IPS-NIHi7 (cell line): Measurements from ENCODE around the gene ATP2A2.
"Not testable (repeated sequence)": the region's sequence is repeated elsewhere in the genome, so short reads cannot be mapped to it uniquely, and the experiment has no call there.

Experiments used
- DNase-seq: peaks from one replicate; pipeline ENCODE4 v3.0.0; 2012; ENCODE audit warnings: mixed read lengths; ENCODE audit errors: extremely low spot score

ATP2A2 gene

DNA sequence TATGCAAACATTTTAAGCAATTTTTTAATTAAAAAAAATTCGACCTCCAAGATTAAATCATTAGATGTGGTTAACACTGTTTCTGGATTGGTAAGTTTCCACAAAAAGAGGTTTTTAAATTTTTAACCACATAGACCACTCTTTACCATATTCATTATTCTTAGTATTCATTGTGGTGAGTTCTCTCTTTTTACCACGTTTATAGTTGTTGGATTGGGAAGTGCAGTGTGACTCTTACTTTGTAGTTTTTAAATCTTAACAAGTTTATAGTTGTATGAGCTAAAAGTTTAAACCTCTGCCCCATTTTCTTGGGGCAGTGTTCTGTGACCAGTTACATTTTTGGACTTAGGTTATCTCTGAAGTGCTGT is 8.6 kb downstream of the ATP2A2 start:
- no peak for DNase-seq

DNA sequence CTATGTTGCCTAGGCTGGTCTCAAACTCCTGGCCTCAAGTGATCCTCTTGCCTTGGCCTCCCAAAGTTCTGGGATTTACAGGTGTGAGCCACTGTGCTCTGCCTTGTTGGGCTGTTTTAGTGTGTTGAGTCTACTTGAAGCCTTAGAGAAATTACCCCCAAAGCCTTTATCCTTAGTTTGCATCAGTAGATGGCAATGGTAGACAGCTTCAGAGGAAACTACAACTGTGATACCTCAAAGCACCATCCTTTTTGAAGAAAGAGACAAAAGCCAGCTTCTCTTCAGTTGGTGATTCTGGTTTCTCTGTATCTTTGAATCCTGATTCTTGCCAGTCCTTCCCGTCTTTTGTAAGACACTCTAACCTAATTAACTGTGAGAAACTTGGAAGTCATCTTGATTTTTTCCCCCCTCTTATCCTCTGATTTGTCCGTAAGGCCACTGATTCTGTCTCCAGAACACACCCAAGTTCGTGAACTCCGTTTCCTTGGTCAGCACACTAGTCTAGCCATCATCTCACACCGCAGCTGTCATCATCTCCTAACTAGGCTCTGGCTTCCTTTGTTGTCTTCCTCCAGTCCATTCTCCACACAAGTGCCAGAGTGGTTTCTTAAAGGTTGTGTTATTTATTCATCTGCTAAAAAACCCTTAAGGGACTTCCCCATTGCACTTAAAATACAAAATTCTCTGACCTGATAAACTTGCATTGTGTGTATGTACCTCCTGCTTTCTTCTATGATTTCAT is 20.2 kb downstream of the ATP2A2 start:
- DNase-seq: no peak

DNA sequence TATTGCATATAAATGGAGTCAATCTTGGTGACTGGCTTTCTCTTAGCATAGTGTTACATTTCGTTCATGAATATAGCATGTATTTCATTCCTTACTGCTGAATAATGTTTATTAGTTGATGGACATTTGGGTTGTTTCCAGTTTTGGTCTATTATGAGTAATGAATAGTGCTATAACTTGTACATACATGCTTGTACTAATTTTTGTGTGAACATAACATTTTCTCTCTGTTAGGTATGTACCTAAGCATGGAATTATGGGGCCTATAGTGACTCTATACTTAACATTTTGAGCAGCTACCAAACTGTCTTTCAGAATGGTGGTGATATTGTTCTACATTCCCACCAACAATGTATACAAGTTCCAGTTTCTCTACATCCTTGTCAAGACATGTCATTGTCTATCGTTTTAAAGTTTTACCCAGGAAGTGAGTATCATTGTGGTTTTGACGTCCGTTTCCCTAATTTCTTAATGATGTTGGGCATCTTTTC is 23.1 kb downstream of the ATP2A2 start:
- no peak for DNase-seq

DNA sequence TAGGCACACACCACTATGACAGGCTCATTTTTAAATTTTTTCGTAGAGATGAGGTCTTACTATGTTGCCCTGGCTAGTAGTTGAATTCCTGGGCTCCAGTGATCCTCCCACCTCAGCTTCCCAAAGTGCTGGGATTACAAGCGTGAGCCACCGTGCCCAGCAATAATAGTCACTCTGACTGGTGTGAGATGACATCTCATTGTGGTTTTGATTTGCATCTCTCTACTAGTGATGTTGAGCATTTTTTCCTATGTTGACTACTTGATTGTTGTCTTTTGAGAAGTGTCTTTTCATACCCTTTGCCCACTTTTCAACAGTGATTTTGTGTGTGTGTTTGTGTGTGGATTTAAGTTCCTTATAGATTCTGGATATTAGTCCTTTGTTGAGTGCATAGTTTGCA is 26.3 kb downstream of the ATP2A2 start:
- no peak for DNase-seq

DNA sequence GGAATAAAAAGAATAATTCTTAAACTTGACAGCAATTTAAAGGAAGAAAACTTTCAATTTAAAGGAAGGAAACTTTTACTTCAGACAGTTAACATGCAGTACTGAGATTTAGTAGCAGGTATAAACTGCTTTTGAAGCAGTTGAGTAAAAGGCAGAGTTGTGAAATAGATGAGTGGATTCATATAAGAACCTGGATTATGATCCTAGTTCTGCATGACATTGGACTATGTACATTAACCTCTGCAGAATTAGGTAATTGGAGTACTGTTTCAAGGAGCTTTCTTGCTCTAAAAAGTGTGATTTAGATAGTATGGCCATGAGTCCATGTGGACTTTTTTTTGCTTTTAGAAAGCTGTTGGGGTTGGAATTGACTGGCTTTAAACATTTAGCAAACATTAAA is 29.7 kb downstream of the ATP2A2 start:
- DNase-seq: no peak

GRCh38 chr12:110311903-110312302 is 30.9 kb downstream of the ATP2A2 start:
- DNase-seq: no peak

- DNase-seq: no peak
Observed at GRCh38 chr12:110312581-110313360, 31.7 kb downstream of the ATP2A2 start.

DNA sequence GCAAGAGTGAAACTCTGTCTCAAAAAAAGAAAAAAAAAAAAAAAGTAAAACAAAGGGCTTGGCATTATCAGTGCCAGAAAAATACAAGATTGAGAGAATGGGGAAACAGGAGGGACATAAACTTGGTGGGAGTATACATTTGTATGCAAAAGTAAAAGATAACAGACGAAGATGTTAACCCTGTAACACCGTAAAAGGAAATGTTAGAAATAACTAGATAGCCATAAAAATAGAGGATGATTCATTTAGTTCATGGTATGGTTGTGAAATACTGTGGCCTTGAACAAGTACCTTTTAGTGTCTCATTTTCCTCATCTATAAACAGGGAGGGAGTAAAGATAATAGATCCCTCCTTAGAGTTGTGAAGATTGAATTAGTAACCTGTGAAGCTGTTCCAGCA is 33.3 kb downstream of the ATP2A2 start:
- no peak for DNase-seq

GRCh38 chr12:110316861-110317260 is 35.8 kb downstream of the ATP2A2 start:
- no peak for DNase-seq

- DNase-seq: no peak
Observed at GRCh38 chr12:110317911-110318310, 36.9 kb downstream of the ATP2A2 start.

- DNase-seq: no peak
Observed at GRCh38 chr12:110320550-110320949, 39.5 kb downstream of the ATP2A2 start.

DNA sequence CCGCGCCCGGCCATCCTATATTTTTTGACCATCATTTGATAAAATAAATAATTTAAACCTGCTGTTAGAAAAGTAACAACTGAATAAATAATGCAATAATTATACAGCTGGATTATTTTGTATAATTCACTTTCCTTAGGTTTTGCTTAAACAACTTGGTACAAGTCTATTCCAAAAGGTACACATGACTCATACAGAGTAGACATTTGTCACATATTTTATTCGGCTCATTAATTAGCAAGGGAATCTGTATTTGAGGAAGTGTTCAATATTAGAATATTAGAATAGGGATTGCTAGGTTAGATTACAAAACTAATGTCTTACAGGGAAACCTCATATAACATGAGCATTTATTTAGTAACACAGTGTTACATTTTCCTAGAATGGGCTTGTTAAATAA is 48.7 kb downstream of the ATP2A2 start:
- no peak for DNase-seq

DNA sequence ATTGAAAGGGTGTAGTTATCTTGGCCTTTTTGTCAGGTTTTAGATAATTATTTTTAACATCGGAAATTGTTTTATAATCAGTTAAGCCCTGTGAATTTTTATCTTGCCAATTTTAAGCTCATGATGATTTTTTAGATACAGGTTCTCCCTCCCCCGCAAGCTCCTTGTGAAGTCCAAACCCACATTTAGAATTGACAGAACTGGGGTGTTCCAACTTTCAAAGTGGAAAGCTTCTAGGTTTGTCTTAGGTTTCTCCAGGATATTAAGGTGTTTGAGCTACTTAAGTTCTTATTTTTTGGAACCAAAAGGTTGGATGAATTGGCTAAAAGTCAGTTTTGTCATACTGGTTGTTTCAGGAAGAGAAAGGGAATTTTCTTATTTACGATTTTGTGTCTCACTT is 49.1 kb downstream of the ATP2A2 start:
- no peak for DNase-seq

- DNase-seq: no peak
Observed at GRCh38 chr12:110330544-110330943, 49.5 kb downstream of the ATP2A2 start.

DNA sequence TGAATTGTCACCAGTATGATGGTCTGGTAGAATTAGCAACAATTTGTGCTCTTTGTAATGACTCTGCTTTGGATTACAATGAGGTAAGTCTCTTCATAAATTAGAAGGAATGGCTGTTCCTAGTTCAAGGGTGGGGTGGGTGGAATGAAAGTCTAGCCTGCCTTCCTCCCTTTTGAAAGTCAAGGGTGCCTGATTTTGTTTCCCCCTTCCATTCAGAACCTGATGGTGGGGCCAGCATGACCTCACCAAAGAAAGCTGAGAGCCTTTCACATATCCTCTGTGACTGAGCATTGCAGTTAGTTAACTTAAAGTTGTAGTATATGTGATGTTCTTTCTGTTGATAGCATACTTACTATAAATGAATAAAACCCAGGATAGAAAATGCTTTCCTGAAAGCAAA is 52.2 kb downstream of the ATP2A2 start:
- no peak for DNase-seq

DNA sequence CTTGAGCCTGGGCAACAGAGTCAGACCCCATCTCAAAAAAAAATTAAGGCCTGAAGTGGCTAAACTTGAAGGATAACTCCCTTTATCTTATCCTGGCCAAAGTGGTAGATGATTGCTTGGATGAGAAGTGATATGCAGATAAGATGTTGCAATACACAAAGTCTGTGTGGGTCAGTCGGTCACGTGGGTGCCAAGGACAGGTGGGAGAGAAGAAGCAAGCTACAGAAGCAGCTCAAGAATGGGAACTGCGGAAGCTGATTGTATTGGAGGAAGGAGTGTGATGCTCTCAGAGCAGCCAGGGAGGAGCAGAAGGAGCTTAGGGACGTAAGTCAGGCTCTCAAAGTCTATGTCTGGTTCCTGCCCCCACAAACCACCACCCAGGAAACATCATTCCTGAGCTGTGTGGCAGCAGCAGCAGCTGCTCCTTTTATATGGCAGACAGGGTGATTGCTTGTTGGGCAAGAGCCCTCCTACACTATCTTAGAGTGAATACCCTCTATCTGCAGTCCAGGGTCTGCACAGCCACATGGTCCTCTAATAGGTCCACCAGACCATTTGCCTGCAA is 54.5 kb downstream of the ATP2A2 start:
- no peak for DNase-seq

DNA sequence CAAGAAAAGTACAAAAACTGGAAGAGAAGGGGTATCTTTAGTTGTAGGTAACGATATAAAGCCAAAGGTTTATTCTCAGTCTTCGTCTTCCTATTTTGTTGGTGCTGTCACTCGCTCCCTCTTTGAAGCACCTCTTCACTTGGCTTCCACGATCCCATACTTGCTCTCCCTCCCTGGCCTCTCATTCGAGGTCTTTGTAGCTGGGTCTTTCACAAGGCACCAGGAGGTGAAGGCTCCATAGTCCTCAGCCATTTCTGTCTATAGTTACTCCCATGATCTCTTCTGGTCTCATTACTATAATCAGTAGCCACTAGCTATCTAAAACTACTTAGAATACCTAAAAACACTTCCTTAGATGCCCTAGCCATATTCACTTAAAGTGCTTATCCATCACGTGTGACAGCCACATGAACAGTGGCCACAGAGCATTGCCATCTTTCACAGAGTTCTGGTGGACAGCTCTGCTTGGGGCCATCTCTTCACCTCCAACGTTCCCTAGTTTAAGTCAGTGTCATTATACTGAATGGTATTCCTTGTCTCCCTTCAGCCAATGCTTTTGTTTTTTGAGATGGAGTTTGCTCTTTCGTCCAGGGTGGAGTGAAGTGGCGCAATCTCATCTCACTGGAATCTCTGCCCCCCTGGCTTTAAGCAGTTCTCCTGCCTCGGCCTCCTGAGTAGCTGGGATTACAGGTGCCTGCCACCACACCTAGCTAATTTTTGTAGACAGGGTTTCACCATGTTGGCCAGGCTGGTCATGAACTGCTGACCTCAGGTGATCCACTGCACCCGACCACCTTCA is 57.1 kb downstream of the ATP2A2 start:
- no peak for DNase-seq

GRCh38 chr12:110338754-110339153 is 57.7 kb downstream of the ATP2A2 start:
- DNase-seq: no peak

DNA sequence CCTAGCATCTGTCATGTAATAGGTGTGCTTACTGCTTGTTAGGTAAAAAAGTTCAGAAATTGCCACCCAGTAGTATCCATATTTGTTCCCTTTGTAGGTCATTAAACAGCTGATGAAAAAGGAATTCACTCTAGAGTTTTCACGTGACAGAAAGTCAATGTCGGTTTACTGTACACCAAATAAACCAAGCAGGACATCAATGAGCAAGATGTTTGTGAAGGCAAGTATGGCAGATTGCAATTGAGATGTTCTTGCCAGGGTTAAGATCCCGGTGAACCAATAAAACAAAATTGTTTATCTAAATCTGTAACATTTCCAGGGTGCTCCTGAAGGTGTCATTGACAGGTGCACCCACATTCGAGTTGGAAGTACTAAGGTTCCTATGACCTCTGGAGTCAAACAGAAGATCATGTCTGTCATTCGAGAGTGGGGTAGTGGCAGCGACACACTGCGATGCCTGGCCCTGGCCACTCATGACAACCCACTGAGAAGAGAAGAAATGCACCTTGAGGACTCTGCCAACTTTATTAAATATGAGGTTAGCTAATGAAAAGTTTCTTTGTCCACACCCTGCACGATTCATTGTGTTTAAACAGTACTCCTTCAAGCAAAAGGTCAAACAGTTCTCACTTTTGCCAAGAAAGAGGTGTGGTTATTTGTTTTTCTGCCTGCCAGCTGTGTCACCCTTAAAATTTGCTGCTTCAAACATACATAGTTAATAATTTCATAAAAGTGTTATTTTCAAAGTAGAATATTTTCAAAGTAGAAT is 58.3 kb downstream of the ATP2A2 start:
- DNase-seq: no peak

DNA sequence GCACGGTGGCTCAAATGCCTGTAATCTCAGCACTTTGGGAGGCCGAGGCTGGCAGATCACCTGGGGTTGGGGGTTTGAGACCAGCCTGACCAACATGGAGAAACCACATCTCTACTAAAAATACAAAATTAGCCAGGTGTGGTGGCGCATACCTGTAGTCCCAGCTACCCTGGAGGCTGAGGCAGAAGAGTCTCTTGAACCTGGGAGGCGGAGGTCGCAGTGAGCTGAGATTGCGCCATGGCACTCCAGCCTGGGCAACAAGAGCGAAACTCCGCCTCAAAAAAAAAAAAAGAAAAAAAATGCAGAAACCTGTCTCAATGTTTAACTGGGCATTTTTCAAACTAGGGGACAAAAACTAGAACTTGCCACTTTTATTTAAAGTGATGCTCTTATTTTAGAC is 59.2 kb downstream of the ATP2A2 start:
- DNase-seq: not testable (repeated sequence)

- no peak for DNase-seq
Observed at GRCh38 chr12:110340706-110341105, 59.7 kb downstream of the ATP2A2 start.
